Activated naive CD8-positive, alpha-beta T cell treated with anti-CD3 and anti-CD28 coated beads, Interleukin-2, amount 10 ng/mL, durations not matched to agents 7 days and 5 days (primary cell): ENCODE data around the gene NALF2. TPM values are rescaled to one million over a fixed set of nuclear protein-coding genes. Genes with fewer than 3 reads are reported as not detected.

Experiments
- ATAC-seq: fragments of 150-1000 bp; cut with Tn5 transposase; one replicate; pipeline ENCODE4 v1.10.0; 2021; ENCODE audit warnings: low read depth, moderate library complexity
- POLR2A ChIA-PET: fragments of 350-600 bp; sonication (Branson Sonifier 250); formaldehyde crosslinking; loops from one replicate; lab custom pipeline; 2021; ENCODE audit warnings: antibody characterized with exemption; lab: Charles Lee
- DNase-seq: peaks from one replicate; pipeline ENCODE4 v3.0.0; 2021
- H3K27ac Mint-ChIP-seq: one replicate; pipeline ENCODE4 v1.8.0; 2022; ENCODE audit warnings: mild to moderate bottlenecking, mixed read lengths
- H3K27me3 Mint-ChIP-seq: one replicate; pipeline ENCODE4 v1.8.0; 2022; ENCODE audit warnings: mild to moderate bottlenecking, moderate library complexity, mixed read lengths
- H3K36me3 Mint-ChIP-seq: one replicate; pipeline ENCODE4 v1.8.0; 2021; ENCODE audit warnings: mild to moderate bottlenecking, mixed read lengths
- H3K4me1 Mint-ChIP-seq: one replicate; pipeline ENCODE4 v1.8.0; 2021; ENCODE audit warnings: mixed read lengths
- H3K4me3 Mint-ChIP-seq: one replicate; pipeline ENCODE4 v1.8.0; 2022; ENCODE audit warnings: mild to moderate bottlenecking, moderate library complexity, mixed read lengths
- H3K9me3 Mint-ChIP-seq: one replicate; pipeline ENCODE4 v1.8.0; 2021; ENCODE audit warnings: mixed read lengths
- total RNA-seq, 2 experiments: library from RNA; stranded (reverse); gene quantifications; one replicate each; pipeline ENCODE4 v1.2.3, GENCODE V29; 2021

NALF2 gene
- total RNA-seq = not detected

DNA sequence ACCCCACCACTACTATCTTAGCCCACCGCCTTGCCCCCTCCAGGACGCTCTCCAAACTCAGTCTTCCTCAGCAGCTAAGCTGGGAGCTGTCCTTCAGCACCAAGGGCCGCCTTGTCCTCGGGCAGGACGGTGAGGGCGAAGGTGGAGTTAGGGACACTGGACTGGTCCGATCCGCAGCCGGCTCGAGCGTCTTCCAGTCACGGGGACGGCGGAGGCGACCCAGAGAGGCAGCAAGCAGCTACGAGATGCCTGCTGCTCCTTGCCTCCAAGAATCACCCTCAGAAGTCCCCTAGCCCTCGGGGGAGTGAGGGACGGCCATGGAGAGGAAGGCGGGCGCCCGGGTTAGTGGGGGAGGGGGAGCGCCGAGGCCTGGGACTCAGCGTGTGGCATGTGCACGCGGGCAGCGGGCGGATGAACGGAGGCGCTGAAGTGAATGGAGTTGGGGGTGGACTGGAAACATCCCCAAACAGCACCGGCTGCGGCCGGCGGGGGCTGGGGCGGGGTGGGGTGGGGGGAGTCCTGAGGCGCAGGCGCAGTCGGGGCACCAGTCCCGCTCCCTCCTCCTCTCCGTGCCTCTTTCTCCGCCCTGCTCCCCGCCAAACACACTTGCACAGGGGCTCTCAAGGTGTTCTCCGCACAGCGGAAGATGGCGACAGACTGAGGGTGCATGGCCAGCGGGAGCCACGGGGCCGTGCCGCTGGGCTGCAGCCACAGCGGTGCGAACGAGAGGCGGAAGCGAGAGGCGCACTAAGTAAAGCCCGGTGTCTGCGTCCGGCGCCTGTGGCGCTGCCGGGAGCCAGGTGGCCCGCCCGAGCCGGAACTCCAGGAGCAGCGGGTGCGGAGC is at the start of gene NALF2:
TSS of gene NALF2 (plus strand) at position 545 of the 844 bp plus-strand sequence. CDS start 957 bp downstream, outside the sequence.
- ATAC-seq (peak; percentile 59), DNase-seq (peak; percentile 47)
- Mint-ChIP-seq H3K4me3 (peak within 1 kb of the TSS; percentile 66), H3K4me1 (peaks cover 2% of the 10 kb centered on the region), H3K9me3 (no peaks in the 10 kb centered on the region), H3K27me3 (peaks cover 15% of the 10 kb centered on the region), H3K36me3 (no peaks in the 10 kb centered on the region), H3K27ac (no peak within 1 kb of the TSS)
- POLR2A ChIA-PET = no interaction called here

GRCh38 chrX:69457756-69458155 is 46.4 kb upstream of the NALF2 start:
- Mint-ChIP-seq H3K27ac (no peak overlapping the region), H3K9me3 (no peaks in the 10 kb centered on the region), H3K4me1 (no peaks in the 10 kb centered on the region), H3K36me3 (no peaks in the 10 kb centered on the region), H3K27me3 (no peaks in the 10 kb centered on the region), H3K4me3 (no peak overlapping the region)
- no peak for DNase-seq
- no peak for ATAC-seq
- POLR2A ChIA-PET = no interaction called here

- DNase-seq = no peak
- ATAC-seq = no peak
- Mint-ChIP-seq H3K9me3 (no peaks in the 10 kb centered on the region), H3K36me3 (no peaks in the 10 kb centered on the region), H3K4me3 (no peak overlapping the region), H3K4me1 (no peaks in the 10 kb centered on the region), H3K27ac (no peak overlapping the region), H3K27me3 (no peaks in the 10 kb centered on the region)
- POLR2A ChIA-PET = no interaction called here
Measured at GRCh38 chrX:69466546-69466945, 37.6 kb upstream of the NALF2 start.

- no peak for DNase-seq
- no peaks in the 10 kb centered on the region for H3K9me3 Mint-ChIP-seq
- POLR2A ChIA-PET = no interaction called here
- no peak overlapping the region for H3K27ac Mint-ChIP-seq
- no peaks in the 10 kb centered on the region for H3K36me3 Mint-ChIP-seq
- no peaks in the 10 kb centered on the region for H3K4me1 Mint-ChIP-seq
- no peak overlapping the region for H3K4me3 Mint-ChIP-seq
- H3K27me3 Mint-ChIP-seq = peaks cover 1% of the 10 kb centered on the region
- ATAC-seq = no peak
Measured at GRCh38 chrX:69469975-69470374, 34.2 kb upstream of the NALF2 start.

- no peaks in the 10 kb centered on the region for H3K9me3 Mint-ChIP-seq
- peaks cover 5% of the 10 kb centered on the region for H3K27me3 Mint-ChIP-seq
- no peaks in the 10 kb centered on the region for H3K36me3 Mint-ChIP-seq
- POLR2A ChIA-PET = no interaction called here
- ATAC-seq = no peak
- no peak overlapping the region for H3K4me3 Mint-ChIP-seq
- no peak for DNase-seq
- no peaks in the 10 kb centered on the region for H3K4me1 Mint-ChIP-seq
- H3K27ac Mint-ChIP-seq = no peak overlapping the region
Measured at GRCh38 chrX:69489625-69490024, 14.5 kb upstream of the NALF2 start.

GRCh38 chrX:69493193-69493592 is 10.9 kb upstream of the NALF2 start:
- no peaks in the 10 kb centered on the region for H3K4me1 Mint-ChIP-seq
- peaks cover 2% of the 10 kb centered on the region for H3K27me3 Mint-ChIP-seq
- no peak for DNase-seq
- no peak overlapping the region for H3K4me3 Mint-ChIP-seq
- H3K27ac Mint-ChIP-seq = no peak overlapping the region
- H3K9me3 Mint-ChIP-seq = no peaks in the 10 kb centered on the region
- POLR2A ChIA-PET = no interaction called here
- no peaks in the 10 kb centered on the region for H3K36me3 Mint-ChIP-seq
- ATAC-seq = peak; percentile 36

GRCh38 chrX:69493766-69494165 is 10.4 kb upstream of the NALF2 start:
- ATAC-seq = no peak
- no peaks in the 10 kb centered on the region for H3K9me3 Mint-ChIP-seq
- no peaks in the 10 kb centered on the region for H3K4me1 Mint-ChIP-seq
- DNase-seq = no peak
- no peak overlapping the region for H3K4me3 Mint-ChIP-seq
- H3K27me3 Mint-ChIP-seq = peaks cover 2% of the 10 kb centered on the region
- POLR2A ChIA-PET = no interaction called here
- H3K36me3 Mint-ChIP-seq = no peaks in the 10 kb centered on the region
- H3K27ac Mint-ChIP-seq = no peak overlapping the region

- POLR2A ChIA-PET = no interaction called here
- no peak overlapping the region for H3K27ac Mint-ChIP-seq
- H3K9me3 Mint-ChIP-seq = no peaks in the 10 kb centered on the region
- H3K27me3 Mint-ChIP-seq = peaks cover 2% of the 10 kb centered on the region
- H3K36me3 Mint-ChIP-seq = no peaks in the 10 kb centered on the region
- H3K4me1 Mint-ChIP-seq = no peaks in the 10 kb centered on the region
- H3K4me3 Mint-ChIP-seq = no peak overlapping the region
- ATAC-seq (no peak), DNase-seq (no peak)
Measured at GRCh38 chrX:69496183-69496582, 7.9 kb upstream of the NALF2 start.

DNA sequence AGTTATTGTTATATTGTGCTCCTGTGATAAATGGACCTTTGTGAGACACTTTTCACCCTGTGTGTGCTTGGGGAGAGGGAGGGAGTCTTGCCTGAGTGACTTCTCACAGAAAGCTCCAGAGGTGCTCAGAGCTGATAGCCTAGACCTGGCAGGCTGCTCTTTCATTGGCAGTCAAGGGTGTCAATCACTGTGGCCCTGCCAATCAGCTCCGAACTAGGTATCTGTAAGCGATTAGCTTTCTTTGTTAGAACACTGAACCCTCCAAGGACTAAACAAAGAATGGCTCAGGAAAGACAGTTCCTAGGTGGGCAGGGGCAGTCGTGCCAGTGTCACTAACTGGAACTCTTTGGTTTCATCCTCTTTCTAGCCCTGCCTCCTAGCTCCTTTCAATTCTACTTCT is 2.7 kb upstream of the NALF2 start:
- no peaks in the 10 kb centered on the region for H3K9me3 Mint-ChIP-seq
- peaks cover 13% of the 10 kb centered on the region for H3K27me3 Mint-ChIP-seq
- DNase-seq (no peak), ATAC-seq (no peak)
- POLR2A ChIA-PET = no interaction called here
- peaks cover 2% of the 10 kb centered on the region for H3K4me1 Mint-ChIP-seq
- no peaks in the 10 kb centered on the region for H3K36me3 Mint-ChIP-seq
- no peak overlapping the region for H3K4me3 Mint-ChIP-seq
- H3K27ac Mint-ChIP-seq = no peak overlapping the region

DNA sequence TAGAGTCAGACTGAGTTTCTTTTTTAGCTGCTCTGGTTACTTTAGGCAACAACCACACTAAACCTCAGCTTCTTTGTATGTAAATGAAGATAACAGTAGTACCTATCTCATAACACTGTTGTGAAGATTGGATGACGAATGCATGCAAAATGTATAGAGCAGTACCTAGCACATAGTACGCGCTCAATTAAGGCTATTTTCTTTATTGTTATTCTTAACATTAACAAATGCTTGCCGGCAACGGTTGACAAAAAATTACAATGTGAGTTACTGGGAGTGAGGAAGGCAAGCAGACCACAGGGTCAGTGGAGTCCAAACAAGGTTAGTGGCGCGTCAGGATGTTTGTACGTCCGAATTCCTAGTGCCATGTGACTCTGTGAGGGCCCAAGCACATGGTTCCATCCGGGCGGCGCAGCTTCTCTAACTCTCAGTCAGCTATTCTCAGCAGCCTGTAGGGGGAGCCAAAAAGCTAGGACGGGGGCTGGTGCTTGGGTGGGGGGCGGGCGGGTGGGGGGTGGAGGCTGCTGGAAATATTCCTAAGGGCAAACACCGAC is 821 bp upstream of the NALF2 start:
- Mint-ChIP-seq H3K9me3 (no peaks in the 10 kb centered on the region), H3K36me3 (no peaks in the 10 kb centered on the region), H3K27me3 (peaks cover 15% of the 10 kb centered on the region), H3K27ac (no peak overlapping the region), H3K4me1 (peaks cover 2% of the 10 kb centered on the region), H3K4me3 (no peak overlapping the region)
- ATAC-seq (peak; percentile 14), DNase-seq (no peak)
- POLR2A ChIA-PET = no interaction called here

GRCh38 chrX:69504626-69505612 is 793 bp downstream of the NALF2 start:
- H3K36me3 Mint-ChIP-seq = no peaks in the 10 kb centered on the region
- POLR2A ChIA-PET = no interaction called here
- H3K27ac Mint-ChIP-seq = no peak overlapping the region
- no peak for ATAC-seq
- DNase-seq = no peak
- no peaks in the 10 kb centered on the region for H3K9me3 Mint-ChIP-seq
- H3K27me3 Mint-ChIP-seq = peaks cover 17% of the 10 kb centered on the region
- peaks cover 2% of the 10 kb centered on the region for H3K4me1 Mint-ChIP-seq
- no peak overlapping the region for H3K4me3 Mint-ChIP-seq

DNA sequence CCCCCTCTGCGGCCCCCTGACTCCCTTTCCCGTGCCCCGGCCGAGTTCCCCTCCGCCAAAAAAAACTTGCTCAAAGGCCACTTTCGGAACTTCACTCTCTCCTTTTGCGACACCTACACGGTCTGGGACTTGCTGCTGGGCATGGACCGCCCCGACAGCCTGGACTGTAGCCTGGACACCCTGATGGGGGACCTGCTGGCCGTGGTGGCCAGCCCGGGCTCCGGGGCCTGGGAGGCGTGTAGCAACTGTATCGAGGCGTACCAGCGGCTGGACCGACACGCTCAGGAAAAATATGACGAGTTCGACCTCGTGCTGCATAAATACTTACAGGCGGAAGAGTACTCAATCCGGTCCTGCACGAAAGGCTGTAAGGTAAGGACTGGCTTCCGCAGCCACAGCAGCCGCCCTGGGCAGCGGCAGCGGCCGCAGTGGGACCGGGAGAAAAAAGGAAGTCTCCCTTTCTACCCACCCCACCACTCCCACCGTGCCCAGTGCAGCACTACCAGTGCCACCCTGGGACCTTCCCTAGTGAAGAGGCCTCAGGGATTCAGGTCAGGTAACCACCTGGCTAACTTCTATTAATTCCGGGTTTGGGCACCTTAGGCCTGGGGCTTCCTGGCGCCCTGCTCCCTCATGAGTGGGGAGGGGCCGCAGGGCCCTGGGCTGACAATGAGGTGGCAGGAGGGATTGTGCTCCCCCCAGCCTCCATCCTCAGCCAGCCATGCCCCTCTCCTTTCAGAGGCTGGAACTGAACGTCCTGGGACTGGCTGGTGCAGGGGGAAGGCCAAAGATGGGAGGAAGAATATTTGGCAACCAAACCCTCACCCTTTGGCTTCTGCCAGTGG is 1.9 kb downstream of the NALF2 start:
- POLR2A ChIA-PET = no interaction called here
- DNase-seq (no peak), ATAC-seq (no peak)
- Mint-ChIP-seq H3K27me3 (peaks cover 17% of the 10 kb centered on the region), H3K36me3 (no peaks in the 10 kb centered on the region), H3K4me3 (peak overlapping the region; percentile 44), H3K27ac (no peak overlapping the region), H3K4me1 (peaks cover 2% of the 10 kb centered on the region), H3K9me3 (no peaks in the 10 kb centered on the region)
